HCT116 (cell line): ENCODE results near the gene LGI2.

Experiments
- ATF3 ChIP-seq: IDR thresholded peaks from 2 replicates; pipeline ENCODE4 v1.6.1; 2012
- CEBPB ChIP-seq: IDR thresholded peaks from 2 replicates; pipeline ENCODE4 v1.6.1; 2012; ENCODE audit warnings: low read depth
- CTCF ChIP-seq, 3 experiments: fragments of 200-600 bp in 1 of 3; sonication (generic) in 1 of 3; IDR thresholded peaks in 2 of 3; conservative IDR thresholded peaks in 1 of 3; 2 replicates each; pipeline ENCODE4 v1.5.1; 2012 to 2017; ENCODE audit warnings: low read depth in 2 of 3, low read length in 2 of 3, antibody characterized with exemption in 1 of 3, borderline replicate concordance in 1 of 3, control low read depth in 1 of 3, mild to moderate bottlenecking in 1 of 3, mixed read lengths in 1 of 3, mixed run types in 1 of 3, moderate library complexity in 1 of 3; ENCODE audit not compliant: insufficient read depth in 1 of 3
- FOSL1 ChIP-seq: IDR thresholded peaks from 2 replicates; pipeline ENCODE4 v1.6.1; 2012; ENCODE audit warnings: low read depth
- JUND ChIP-seq: IDR thresholded peaks from 2 replicates; pipeline ENCODE4 v1.6.1; 2012
- POLR2A ChIP-seq: IDR thresholded peaks from 2 replicates; pipeline ENCODE4 v1.7.0; 2011; ENCODE audit warnings: borderline replicate concordance; ENCODE audit not compliant: insufficient read depth, insufficient read length; ENCODE audit errors: extremely low read depth
- POLR2AphosphoS5 ChIP-seq: IDR thresholded peaks from 2 replicates; pipeline ENCODE4 v1.6.1; 2011; ENCODE audit warnings: mild to moderate bottlenecking, low read depth, low read length, moderate library complexity
- RAD21 ChIP-seq: IDR thresholded peaks from 2 replicates; pipeline ENCODE4 v1.6.1; 2012; ENCODE audit warnings: low read depth, mild to moderate bottlenecking
- SP1 ChIP-seq: IDR thresholded peaks from 2 replicates; pipeline ENCODE4 v1.6.1; 2012; ENCODE audit warnings: low read depth
- SRF ChIP-seq: IDR thresholded peaks from 2 replicates; pipeline ENCODE4 v1.6.1; 2012; ENCODE audit warnings: low read depth
- TCF7L2 ChIP-seq: IDR thresholded peaks from 2 replicates; pipeline ENCODE4 v1.7.0; 2011; ENCODE audit warnings: borderline replicate concordance, inconsistent platforms; ENCODE audit not compliant: insufficient read depth, insufficient read length; ENCODE audit errors: extremely low read depth
- ZNF274 ChIP-seq: fragments of 200-500 bp; sonication (Bioruptor generic); IDR thresholded peaks from 2 replicates; pipeline ENCODE4 v1.6.1; 2014; ENCODE audit warnings: mild to moderate bottlenecking, low read depth, low read length, inconsistent platforms

GRCh38 chr4:24967346-24967745, 63.4 kb downstream of the LGI2 start:
- TF ChIP-seq CTCF (IDR thresholded peaks at IDR 0.05 in 2 of 3, conservative IDR thresholded peaks at IDR 0.05 in 1 of 3; ENCODE audit: borderline replicate concordance in 1 of 3, insufficient read depth in 1 of 3, low read depth in 2 of 3, low read length in 2 of 3) (no peak), CEBPB (no peak), RAD21 (no peak), ATF3 (no peak), POLR2A (no peak), ZNF274 (no peak), FOSL1 (no peak), SP1 (no peak), TCF7L2 (no peak), SRF (no peak), JUND (no peak), POLR2AphosphoS5 (no peak)
